GM12874 (cell line): ENCODE results near the gene PROSER3.

ENCODE experiments used
- CTCF ChIP-seq: IDR thresholded peaks from 2 replicates; pipeline ENCODE4 v1.5.1; 2011; ENCODE audit warnings: low read depth, mild to moderate bottlenecking, control low read depth, low read length, moderate library complexity; ENCODE audit not compliant: insufficient read depth

Gene PROSER3

GRCh38 chr19:35743640-35744429 lies 14.1 kb upstream of the PROSER3 start:
- no peak for TF ChIP-seq CTCF

GRCh38 chr19:35744430-35745327 lies 13.3 kb upstream of the PROSER3 start:
- TF ChIP-seq CTCF = peak; percentile 23; the same call in 1 of the 2 replicates

- TF ChIP-seq CTCF = no peak
Observed at GRCh38 chr19:35745328-35746086, 12.5 kb upstream of the PROSER3 start, which contains the start of the genes PSENEN and U2AF1L4. TSS of gene PSENEN (plus strand) at chr19:35745651. CDS start at chr19:35745931, 280 bp downstream. TSS of gene U2AF1L4 (minus strand) at chr19:35745418. CDS start at chr19:35745391, 27 bp downstream.

GRCh38 chr19:35746087-35746462 lies 11.9 kb upstream of the PROSER3 start:
- no peak for TF ChIP-seq CTCF

- TF ChIP-seq CTCF = no peak
Observed at GRCh38 chr19:35746531-35746930, 11.4 kb upstream of the PROSER3 start.

- no peak for TF ChIP-seq CTCF
Observed at GRCh38 chr19:35748106-35749020, 9.6 kb upstream of the PROSER3 start, which contains the start of gene LIN37. TSS of gene LIN37 (plus strand) at chr19:35748576. CDS start at chr19:35748725, 149 bp downstream.
